Stimulated activated CD4-positive, alpha-beta T cell treated with anti-CD3 and anti-CD28 coated beads, Interleukin-12 subunit alpha, Interleukin-12 subunit beta, amount 100 ng/mL, for 24 hours (primary cell): ENCODE results near the gene FYB1.
A peak's percentile ranks its signal among the peaks of the same experiment; 100 is the strongest.

Experiments
- DNase-seq, 2 experiments: peaks; one replicate each; pipeline ENCODE4 v3.0.0-alpha.2; 2020; ENCODE audit warnings: low read depth in 2 of 2

FYB1 gene

DNA sequence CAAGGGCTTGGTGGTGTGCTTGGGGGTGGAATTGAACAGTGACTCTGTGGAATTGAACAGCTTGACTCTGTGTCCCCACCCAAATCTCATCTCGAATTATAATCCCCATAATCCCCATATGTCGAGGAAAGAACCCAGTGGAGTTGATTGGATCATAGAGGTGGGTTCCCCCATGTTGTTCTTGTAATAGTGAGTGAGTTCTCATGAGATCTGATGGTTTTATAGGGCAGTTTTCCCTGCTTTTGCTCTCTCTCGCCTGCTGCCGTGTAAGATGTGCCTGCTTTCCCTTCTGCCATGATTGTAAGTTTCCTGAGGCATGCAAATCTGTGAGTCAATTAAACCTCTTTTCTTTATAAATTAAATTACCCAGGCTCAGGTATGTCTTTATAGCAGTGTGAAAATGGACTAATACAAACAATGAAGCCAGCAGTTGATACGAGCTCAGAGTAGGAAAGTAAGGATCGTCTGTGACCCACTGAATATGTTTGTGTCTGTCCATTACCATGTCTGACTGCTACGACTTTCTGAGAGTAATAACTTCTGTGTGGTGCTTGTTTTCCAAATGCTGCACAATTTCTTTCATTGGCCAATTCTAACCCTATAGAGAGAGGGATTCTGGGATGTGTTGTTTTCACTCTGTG lies 127.3 kb downstream of the FYB1 start:
- no peak for DNase-seq

DNA sequence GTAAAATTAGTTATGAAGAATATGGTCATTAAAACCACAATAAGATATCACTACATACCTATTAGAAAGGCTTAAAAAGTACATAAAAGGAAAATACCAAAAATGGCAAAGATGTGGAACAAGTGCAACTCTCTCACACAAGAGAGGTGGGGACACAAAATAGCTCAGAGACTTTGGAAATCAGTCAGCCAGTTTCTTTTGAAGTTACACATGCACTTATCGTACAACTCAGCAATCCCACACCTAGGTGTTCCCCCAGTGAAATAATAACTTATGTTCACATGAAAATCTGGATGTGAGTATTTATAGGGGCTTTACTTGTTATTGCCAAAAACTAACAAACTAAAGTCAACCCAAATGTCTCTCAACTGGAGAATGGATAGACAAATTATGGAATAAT lies 135.4 kb downstream of the FYB1 start:
- no peak for DNase-seq

DNA sequence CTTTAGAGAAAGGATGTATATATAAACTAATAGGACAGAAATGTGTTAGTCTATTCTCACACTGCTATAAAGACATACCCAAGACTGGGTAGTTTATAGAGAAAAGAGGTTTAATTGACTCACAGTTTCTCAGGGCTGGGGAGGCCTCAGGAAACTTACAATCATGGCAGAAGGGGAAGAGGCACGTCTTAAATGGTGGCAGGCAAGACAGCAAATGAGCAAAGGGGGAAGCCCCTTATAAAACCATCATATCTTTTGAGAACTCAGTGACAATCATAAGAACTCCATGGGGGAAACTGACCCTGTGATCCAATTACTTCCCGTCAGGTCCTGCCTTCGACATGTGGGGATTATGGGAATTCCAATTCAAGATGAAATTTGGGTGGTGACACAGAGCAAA lies 136.4 kb downstream of the FYB1 start:
- no peak for DNase-seq

DNA sequence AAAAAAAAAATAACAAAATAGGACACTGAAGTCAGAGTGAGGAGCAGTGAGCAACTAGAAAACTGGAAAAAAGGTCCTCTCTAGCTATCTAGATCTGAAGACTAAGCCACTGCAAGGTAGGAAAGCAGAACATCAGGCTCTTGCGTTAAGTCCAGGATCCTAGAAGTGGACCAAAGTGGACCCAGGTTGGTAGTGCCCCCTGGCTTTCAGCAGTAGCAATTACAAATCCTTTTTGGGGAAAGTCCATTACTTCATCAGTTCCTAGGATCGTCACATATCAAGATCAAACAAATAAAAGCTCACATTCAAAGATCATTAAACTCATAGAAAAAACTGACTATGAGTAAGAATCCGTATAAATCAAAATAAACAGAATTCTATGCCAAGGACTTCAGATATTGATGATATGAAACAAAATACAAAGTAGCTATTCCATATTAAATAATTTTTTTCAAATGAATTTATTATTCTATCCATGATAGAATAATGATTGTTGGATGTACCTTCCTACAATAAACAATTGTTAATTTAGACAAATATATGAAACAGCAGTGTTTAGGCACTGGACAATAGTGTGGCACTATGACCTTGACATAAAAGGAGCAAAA lies 138.7 kb downstream of the FYB1 start:
- DNase-seq, result no peak

GRCh38 chr5:39080168-39080567 lies 139.2 kb downstream of the FYB1 start:
- no peak for DNase-seq

GRCh38 chr5:39079147-39079546 lies 140.2 kb downstream of the FYB1 start:
- no peak for DNase-seq

- no peak for DNase-seq
Observed at GRCh38 chr5:39076757-39077728, 142.3 kb downstream of the FYB1 start.

DNA sequence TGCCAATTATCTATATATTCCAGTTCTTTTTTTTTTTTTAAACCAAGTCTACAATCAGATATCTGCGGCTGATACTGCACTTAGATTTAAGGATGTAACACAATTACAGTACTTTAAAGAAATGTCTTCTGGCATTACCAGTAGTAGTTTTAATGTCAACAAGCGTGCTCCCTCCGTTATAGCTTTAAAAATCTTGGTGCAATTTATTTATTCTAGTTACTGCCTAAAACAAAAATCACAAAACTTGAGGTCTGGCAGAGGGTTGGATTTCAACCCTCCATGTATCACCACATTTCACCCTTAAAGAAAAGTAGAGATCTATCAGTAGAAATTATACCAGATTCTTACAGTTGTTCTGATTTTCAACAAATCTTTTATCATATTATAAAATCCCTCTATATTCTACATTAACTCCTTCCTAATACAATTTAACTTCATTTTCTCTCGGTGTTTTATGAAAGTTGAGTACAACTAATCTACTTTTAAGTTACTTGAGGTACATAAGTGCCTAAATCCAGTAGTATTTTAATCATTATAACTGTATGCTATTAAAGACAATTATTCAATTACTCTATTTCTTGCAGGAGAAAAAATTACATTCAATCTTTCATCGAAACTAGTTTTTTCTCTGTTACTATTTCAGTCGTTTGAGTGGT lies 143.1 kb downstream of the FYB1 start:
- DNase-seq, result no peak

GRCh38 chr5:39074017-39074814 lies 145.1 kb downstream of the FYB1 start, which contains the start of gene RICTOR:
RICTOR (minus strand) TSS chr5:39074399; CDS start chr5:39074377, 22 bp downstream.
- DNase-seq, result peak; percentile 82 to 90

DNA sequence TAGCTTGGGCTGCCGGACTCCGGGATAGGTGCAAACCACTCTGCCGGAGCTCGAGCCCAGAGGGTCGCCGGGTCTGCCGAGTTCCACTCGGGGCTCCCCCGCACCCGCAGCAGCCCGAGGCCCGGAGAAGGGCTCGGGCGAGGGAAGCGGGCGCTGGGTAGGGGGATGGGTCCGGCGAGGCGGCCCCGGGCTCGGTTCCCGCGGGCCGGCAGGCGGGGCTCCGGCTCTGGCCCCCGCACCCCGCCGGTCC lies 145.7 kb downstream of the FYB1 start:
- no peak for DNase-seq

- DNase-seq, result peak; percentile 6 to 41
Observed at GRCh38 chr5:39072925-39073766, 146.2 kb downstream of the FYB1 start.

DNA sequence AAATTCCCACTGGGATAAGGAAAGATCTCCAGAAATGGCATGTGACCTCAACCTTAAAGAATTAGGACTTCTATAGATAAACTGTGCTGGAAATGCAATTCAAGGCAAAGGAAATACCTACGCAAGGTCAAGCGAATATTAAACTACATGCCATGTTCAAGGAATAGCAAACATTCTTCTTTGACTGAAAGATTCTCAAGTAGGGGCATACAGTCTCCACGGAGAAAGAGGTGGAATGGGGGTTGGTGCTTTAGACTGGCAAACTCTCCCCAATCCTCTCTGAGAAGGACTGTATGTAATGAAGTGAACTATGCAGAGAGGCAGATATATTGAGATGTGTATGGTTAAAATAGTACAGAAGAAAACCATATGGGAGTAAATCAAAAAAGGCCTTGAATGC lies 151.3 kb downstream of the FYB1 start:
- no peak for DNase-seq

DNA sequence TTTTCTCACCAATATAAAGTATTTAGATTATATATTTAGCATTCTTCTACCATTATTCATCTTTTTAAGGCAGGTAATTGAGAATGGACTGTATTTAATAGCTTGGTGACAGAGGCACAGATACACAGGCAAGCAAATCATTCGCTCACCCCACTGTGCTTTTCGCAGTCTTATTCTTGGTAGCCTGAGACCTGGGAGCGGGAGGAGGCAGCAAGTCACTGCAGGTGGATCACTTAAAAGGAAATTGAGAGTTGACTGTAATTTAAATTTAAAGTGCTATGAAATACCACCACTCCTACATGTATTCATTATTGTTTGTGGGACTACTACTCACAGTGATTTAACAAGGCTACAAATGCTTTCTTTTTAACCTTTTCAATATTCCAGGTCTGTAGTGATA lies 154.9 kb downstream of the FYB1 start:
- DNase-seq, result no peak

- DNase-seq, result no peak
Observed at GRCh38 chr5:39063037-39063436, 156.3 kb downstream of the FYB1 start.

DNA sequence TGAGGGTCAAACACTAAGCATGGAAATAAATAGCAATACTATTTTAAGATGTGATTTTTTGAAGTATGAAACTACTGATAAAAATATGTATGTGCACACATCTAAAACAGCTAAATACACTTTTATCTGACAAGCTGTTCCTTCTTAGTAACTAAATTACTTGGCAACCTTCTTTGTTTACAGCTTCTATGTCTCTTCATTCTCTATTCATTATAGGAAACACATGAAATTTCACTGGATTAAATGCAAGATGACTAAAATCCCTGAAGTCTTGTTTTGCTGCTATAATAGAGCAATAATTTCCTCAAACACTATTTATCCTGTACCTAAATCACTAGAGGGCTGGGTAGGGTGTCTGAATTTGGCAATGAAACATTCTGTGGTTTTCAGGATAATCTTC lies 156.8 kb downstream of the FYB1 start:
- no peak for DNase-seq

GRCh38 chr5:39062104-39062503 lies 157.3 kb downstream of the FYB1 start:
- DNase-seq, result no peak

DNA sequence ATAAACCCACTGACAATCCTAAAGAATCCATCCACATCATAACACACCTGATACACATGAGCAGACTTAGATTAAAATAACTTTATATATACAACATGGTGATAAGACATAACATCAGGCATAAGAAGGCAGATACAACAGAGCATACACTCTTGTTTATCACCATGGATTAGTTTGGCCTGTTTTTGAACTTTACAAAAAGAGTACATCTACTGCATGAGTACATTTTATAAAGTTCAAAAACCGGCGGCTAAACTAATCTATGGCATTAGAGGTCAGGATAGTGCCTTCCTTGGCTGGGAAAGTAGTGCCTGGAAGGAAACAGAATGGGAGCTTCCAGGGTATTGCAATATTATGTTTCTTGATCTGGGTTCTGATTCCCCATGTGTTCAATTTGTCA lies 160.3 kb downstream of the FYB1 start:
- no peak for DNase-seq

GRCh38 chr5:39058178-39058921 lies 161.0 kb downstream of the FYB1 start:
- no peak for DNase-seq

- no peak for DNase-seq
Observed at GRCh38 chr5:39057734-39058133, 161.6 kb downstream of the FYB1 start.
